Kasumi-1 (cell line): ENCODE results near the gene PHACTR3.

Experiments used
- DNase-seq, 2 experiments: peaks; one replicate each; lab custom pipeline; 2025; lab: John Stamatoyannopoulos, UW

The PHACTR3 gene

GRCh38 chr20:59620860-59621505, 16.6 kb downstream of the PHACTR3 start:
- DNase-seq, result no peak

DNA sequence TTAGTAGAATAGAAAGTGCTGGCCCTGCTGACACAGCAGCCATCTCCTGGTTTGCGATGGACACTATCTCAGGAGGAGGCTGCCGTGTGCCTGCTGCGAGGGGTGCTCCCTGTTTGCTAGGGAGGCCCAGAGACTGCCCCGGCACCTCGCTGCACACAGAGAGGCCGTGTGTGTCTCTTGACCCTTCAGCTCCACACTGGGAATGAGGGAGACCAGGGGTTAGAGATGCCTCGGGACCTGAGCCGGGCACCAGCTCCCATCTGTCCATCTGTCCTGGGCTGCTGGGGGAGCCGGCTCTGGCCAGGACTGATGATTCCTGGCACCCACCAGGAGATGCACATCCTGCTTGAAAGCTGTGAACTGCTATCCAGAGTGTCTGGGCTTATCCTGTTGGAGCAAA, 18.2 kb downstream of the PHACTR3 start:
- no peak for DNase-seq

DNA sequence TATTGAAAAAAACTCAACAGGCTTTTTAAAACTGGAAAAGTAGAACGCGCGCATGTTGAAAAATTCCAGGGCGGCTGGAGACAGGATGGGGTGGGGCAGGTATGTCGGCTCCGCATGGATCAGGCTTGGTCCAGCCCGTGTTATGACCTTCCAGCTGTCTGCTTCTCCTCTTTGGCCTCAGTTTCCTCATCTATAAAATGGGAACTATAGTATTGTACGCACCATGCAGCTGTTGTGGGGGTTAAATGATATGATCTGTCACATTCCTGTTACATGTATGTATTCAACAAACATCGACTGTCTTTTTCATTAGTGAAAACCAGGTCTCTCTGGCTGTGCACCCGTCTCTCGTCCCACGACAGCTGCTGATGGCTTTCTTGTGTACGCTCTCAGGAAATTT, 18.8 kb downstream of the PHACTR3 start:
- no peak for DNase-seq

DNA sequence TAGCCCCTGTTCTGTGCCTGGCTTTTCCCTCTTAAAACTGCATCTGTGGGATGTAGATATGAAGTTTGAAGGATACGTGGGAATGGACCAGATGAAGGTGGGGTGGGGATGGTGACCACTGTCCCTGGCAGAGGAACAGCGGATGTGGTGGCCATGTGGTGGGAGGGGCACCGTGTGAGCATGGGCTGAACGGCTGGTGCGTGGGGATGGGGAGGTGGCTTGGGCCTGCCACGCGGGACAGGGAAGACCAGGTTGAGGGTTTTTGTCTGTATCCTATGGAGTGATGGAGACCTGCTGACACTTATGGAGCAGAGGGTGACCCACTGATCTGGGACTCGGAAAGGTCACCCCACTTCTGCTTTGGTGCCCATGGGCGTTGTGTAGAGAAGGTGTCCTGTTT, 19.2 kb downstream of the PHACTR3 start:
- no peak for DNase-seq

DNA sequence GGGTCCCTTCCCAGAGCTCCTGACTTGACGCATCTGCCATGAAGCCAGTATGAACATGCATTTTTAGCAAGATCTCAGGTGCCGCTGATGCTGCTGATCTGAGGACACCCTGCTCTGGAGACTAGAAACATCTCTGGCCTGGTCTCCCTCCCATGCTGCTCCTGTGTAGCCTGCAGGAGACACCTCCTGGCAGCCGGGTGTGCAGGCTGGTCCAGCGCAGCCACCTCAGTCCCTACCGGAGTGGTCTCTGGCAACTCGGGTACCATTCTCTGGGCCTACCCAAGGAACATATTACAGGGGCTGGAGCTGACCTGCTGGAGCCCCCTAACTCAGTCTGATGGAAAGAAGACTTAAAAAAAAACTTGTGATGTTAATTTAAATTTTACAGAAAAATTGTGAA, 20.1 kb downstream of the PHACTR3 start:
- DNase-seq, result no peak

- DNase-seq, result no peak
Observed at GRCh38 chr20:59625214-59625922, 21.0 kb downstream of the PHACTR3 start.

DNA sequence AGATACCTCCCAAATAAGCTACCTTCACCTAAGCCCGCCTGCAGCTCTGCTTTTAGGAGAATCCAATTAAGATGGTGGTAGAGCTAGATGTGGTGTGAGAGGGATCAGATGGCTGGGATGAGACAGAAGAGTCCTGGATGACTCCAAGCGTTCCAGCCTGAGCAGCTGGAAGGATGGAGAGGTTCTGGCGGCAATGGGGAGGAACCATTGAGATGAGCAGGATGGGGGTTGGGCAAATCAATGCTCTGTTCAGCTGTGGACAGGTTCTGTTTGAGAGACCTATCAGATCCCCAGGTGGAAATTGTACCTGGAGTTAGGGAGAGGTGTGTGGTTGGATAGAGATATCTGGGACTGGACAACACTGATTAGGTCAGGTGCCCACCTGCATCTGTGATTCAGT, 23.0 kb downstream of the PHACTR3 start:
- DNase-seq, result no peak

DNA sequence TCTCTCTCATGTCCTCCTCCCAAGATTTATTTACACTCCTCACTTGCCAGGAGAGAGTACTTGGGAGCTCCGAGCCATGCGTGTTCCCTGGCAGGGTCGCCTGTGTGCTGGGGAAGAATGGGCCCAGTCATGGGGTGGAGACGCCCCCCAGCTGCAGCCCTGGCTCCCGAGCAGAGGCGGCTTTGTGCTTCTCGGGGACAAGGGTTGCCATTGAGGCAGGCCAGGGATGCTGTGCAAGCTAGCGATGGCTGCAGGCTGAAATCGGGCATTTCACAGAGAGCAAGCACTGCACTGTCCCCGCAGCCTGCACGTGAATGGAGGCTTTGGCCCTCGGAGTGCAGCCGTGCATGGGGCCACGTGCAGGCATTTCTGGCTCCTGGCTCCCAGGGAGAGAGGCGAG, 23.8 kb downstream of the PHACTR3 start:
- DNase-seq, result no peak

DNA sequence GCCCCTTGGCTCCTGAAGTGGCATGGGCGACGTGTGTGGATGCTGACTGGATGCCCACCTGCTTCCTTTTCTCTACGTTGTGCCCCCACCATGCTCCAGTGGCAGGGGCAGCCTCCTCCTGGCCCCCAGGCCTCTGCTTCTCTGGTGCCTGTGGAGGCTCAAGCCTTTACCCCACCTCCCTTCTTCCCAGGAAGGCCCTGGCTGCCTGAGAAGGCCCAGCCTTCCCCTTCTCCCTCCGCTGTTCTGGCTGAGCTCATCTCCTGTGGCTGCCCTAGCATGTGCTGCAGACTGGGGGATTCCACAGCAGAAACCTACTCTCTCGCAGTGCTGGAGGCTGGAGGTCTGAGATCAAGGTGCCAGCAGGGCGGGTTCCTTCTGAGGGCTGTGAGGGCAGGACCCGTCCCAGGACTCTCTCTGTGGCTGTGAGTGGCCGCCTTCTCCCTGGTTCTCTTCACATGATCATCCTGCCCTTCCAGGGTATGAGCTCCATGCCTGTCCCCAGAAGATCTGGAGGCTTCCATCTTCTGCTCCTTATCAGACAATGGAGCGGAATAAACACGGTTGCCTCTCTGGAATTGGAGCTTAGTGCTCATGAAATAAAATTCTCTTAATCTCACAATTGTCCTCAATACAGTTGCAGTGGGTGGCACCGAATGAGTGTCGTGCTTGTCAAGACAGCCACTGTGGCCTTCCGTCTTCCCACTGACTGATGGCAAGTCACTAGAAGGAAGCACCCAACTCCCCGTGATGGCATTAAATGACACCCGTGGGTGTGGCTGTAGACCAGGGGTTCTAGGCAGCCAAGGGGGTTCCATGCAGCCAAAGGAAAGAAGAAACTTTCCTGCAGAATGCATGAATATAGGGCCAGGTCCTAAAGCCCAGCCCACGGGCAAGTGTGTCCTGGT, 25.1 kb downstream of the PHACTR3 start:
- DNase-seq, result no peak

GRCh38 chr20:59630526-59630925, 26.2 kb downstream of the PHACTR3 start:
- no peak for DNase-seq

DNA sequence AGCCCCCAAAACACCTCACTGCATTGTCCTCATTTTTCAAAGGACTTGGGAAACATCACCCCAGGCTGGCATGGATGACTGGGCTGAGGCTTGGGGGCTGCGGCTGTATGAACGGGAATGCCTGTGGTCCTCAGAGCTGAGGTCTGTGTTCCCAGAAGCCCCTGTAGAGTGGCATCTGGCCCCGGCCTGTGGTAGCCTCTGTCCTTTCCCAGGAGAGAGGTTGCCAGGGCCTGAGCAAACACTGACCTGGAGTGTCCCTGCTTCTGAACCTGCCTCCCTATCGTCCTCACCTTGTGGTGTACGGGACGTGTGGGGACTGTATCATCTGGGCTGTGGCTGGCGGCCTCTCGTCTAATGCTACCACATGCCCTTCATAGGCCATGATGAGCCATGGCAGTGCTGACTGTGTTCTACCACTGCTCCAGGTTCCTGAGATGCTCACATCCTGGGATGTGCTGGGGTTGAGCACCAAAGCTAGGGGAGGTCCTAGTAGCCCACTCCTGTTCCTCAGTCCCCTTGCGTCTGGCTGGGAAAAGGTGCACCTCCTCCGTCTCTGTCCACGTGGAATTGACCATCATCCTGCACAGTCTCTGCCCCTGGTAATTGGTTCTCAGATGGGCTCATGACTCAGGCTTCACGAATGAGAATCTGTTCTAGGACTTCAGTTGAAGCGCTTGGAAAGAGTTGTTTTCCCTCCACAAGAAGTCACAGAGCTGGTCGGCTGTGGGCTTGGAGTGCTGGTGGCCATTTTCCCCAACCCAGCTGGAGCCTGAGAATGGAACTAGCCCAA, 27.6 kb downstream of the PHACTR3 start:
- DNase-seq, result no peak

DNA sequence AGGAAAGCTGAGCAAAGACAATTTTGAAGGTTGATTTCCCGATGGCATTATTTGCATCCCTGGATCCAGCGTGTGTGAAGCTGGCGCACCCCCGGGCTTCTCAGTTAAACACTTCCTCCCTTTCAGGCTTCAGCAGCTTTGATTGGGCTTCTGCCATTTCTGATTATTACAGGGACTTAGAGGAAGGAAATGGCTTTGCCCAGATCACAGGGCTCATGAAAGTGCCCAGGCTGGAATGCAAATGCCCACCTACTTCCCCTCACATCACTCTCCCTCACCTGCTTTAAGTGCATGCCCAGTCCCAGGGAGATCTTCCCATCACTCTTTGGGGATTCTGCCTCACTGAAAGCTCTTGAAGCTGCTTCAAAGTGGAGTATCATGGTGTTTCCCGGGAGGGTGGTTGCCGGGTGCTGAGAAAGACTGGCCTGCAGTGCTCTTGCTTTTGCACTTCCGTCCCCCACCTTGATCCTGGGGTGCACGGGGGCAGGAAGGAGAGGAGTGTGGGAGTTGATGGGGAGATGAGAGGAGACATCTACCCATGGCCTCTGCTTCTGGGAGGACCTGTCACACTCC, 28.3 kb downstream of the PHACTR3 start:
- no peak for DNase-seq

GRCh38 chr20:59633656-59634251, 29.4 kb downstream of the PHACTR3 start:
- DNase-seq, result no peak

GRCh38 chr20:59634435-59635005, 30.2 kb downstream of the PHACTR3 start:
- DNase-seq, result no peak

DNA sequence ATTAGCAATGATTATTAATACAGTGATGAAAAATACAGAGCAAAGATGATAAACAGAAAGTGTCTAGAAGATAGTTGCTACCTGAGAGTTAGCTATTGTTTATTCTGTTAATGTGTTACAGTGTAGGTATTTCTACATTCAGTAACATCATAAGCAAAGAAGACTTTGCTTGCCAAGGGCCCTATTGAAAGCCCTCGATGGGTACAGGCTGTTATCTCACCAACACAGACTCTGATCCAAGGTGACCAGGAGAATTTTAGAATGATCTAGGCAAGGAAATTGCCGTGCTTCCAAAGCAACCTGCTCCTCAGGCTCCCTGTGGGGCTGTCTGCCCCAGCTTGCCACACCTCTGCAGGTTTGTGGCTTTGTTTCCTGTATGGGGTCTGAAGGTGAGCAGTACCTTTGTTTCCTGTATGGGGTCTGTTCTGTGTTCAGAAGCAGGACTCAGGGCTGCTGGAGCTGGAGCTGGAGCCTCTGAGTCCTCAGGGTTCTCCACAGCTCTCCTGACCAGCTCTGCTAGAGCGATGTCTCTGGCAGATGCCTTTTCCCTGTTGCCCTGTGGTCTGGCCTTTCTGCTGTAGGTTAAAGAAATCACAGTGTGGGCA, 32.5 kb downstream of the PHACTR3 start:
- DNase-seq, result no peak

- no peak for DNase-seq
Observed at GRCh38 chr20:59640267-59640666, 35.9 kb downstream of the PHACTR3 start.

DNA sequence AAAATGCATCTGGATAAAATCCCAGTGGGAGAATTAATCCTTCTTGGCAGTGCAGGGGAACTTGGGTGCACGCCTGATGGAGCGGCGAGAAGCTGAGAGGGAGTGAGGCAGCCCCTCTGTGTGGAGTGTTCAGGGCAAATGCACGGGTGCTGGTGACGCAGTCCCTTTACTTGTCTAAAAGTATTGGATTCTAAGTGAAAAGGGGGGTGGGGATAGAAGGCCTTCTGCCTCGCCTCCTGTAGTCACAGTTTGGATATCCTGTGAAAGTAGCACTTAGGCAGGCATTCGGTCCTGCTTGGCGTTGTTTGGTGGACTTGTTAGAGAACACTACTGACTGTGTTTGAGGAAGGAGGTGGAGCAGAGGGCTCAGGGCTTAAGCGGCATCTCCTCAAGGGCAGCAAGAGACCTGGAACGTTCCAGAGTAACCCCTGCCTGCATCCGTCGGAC, 39.3 kb downstream of the PHACTR3 start:
- DNase-seq, result no peak

GRCh38 chr20:59644371-59644939, 40.1 kb downstream of the PHACTR3 start:
- no peak for DNase-seq

- no peak for DNase-seq
Observed at GRCh38 chr20:59645271-59645670, 40.9 kb downstream of the PHACTR3 start.

DNA sequence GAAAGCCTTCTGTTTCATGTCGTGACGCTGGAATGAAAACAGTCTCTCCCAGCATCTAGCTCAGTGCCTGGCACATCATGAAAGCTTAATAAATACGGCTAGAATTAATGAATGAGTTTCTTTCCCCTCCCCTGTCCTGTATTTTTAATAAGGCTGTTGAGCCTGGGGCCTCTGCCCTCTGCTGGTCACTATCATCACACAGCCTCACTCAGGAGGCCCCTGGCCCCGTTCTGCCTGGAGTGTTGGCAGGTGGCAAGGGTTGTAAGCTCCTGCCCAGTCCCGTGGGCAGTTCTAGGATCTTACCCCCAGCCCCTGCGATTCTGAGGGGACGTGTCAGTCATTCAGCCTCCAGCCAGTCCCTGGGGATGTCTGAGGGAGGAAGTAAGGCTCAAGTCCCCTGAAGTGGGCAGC, 41.4 kb downstream of the PHACTR3 start:
- DNase-seq, result no peak
